H1 (cell line): ENCODE results near the gene AKR1B15. TPM values are rescaled to one million over a fixed set of nuclear protein-coding genes. Genes with fewer than 3 reads are reported as not detected.

ENCODE experiments used
- CTCF ChIA-PET: fragments of 300-600 bp; sonication (Branson Sonifier 250); formaldehyde crosslinking; loops from one replicate; lab custom pipeline; 2021; ENCODE audit not compliant: partially characterized antibody; lab: Charles Lee
- POLR2A ChIA-PET: fragments of 300-600 bp; sonication (Branson Sonifier 250); formaldehyde crosslinking; loops from one replicate; lab custom pipeline; 2021; ENCODE audit warnings: inconsistent platforms; ENCODE audit not compliant: partially characterized antibody; lab: Charles Lee
- DNase-seq, 2 experiments: peaks; one replicate each; pipeline versions ENCODE4 v3.0.0 to v3.0.0-alpha.2; 2010 to 2022; ENCODE audit warnings: low spot score in 2 of 2, low read depth in 1 of 2, mixed read lengths in 1 of 2
- FAIRE-seq: peaks from 2 replicates; lab custom pipeline; 2011; peaks lifted over from hg19 to GRCh38; lab: Jason Lieb, UNC
- H2AFZ ChIP-seq: 2 replicates; pipeline ENCODE4 v1.8.1; 2012; ENCODE audit warnings: low read length, inconsistent platforms
- H2AK5ac ChIP-seq: 2 replicates; pipeline ENCODE4 v1.6.1; 2013; ENCODE audit warnings: low read depth, low read length
- H2BK120ac ChIP-seq: replicated peaks from 2 replicates; pipeline ENCODE3; 2013; ENCODE audit warnings: low read depth, low read length, inconsistent platforms
- H2BK12ac ChIP-seq: 2 replicates; pipeline ENCODE4 v1.6.1; 2013; ENCODE audit warnings: low read depth, low read length
- H2BK15ac ChIP-seq: 2 replicates; pipeline ENCODE4 v1.6.1; 2013; ENCODE audit warnings: low read length
- H2BK20ac ChIP-seq: 2 replicates; pipeline ENCODE4 v1.6.1; 2013; ENCODE audit warnings: low read length
- H2BK5ac ChIP-seq: 2 replicates; pipeline ENCODE4 v1.6.1; 2013; ENCODE audit warnings: low read depth, low read length
- H3K14ac ChIP-seq: 2 replicates; pipeline ENCODE4 v1.6.1; 2013; ENCODE audit warnings: inconsistent platforms; ENCODE audit not compliant: insufficient read length
- H3K18ac ChIP-seq: 2 replicates; pipeline ENCODE4 v1.6.1; 2013; ENCODE audit warnings: low read length; ENCODE audit errors: extremely low read depth
- H3K23ac ChIP-seq: 2 replicates; pipeline ENCODE4 v1.6.1; 2013; ENCODE audit warnings: inconsistent platforms; ENCODE audit not compliant: insufficient read length
- H3K23me2 ChIP-seq: 2 replicates; pipeline ENCODE4 v1.6.1; 2013; ENCODE audit warnings: low read depth, low read length
- H3K27ac ChIP-seq: 2 replicates; pipeline ENCODE4 v1.6.1; 2011; ENCODE audit warnings: low read depth, low read length, inconsistent platforms
- H3K27me3 ChIP-seq, 4 experiments: replicated peaks in 1 of 4; 1 replicate in 1 of 4; 2 replicates in 3 of 4; pipeline versions ENCODE4 v1.6.1 to v1.8.1; 2011 to 2013; ENCODE audit warnings: low read length in 3 of 4, mild to moderate bottlenecking in 3 of 4, inconsistent platforms in 2 of 4, mixed read lengths in 2 of 4, moderate library complexity in 1 of 4; ENCODE audit not compliant: control insufficient read depth in 3 of 4, insufficient read depth in 3 of 4; ENCODE audit errors: extremely low read depth in 1 of 4
- H3K36me3 ChIP-seq, 4 experiments: 2 replicates each; pipeline versions ENCODE4 v1.6.1 to v1.8.1; 2011 to 2013; ENCODE audit warnings: mild to moderate bottlenecking in 4 of 4, low read length in 3 of 4, moderate library complexity in 2 of 4, control low read depth in 1 of 4, inconsistent platforms in 1 of 4; ENCODE audit not compliant: insufficient read depth in 4 of 4, control insufficient read depth in 2 of 4
- H3K4ac ChIP-seq: replicated peaks from 2 replicates; pipeline ENCODE3; 2013; ENCODE audit warnings: low read length, low read depth, mixed read lengths, inconsistent platforms; ENCODE audit not compliant: insufficient read length
- H3K4me1 ChIP-seq, 4 experiments: replicated peaks in 1 of 4; 1 replicate in 1 of 4; 2 replicates in 3 of 4; pipeline versions ENCODE4 v1.6.1 to v1.8.1; 2011 to 2013; ENCODE audit warnings: low read length in 3 of 4, inconsistent platforms in 2 of 4, mixed read lengths in 1 of 4; ENCODE audit not compliant: insufficient read depth in 4 of 4, control insufficient read depth in 3 of 4
- H3K4me2 ChIP-seq, 2 experiments: 2 replicates each; pipeline versions ENCODE4 v1.6.1 to v1.8.1; 2011 to 2013; ENCODE audit warnings: low read depth in 2 of 2, low read length in 2 of 2, control low read depth in 1 of 2, inconsistent platforms in 1 of 2, mild to moderate bottlenecking in 1 of 2; ENCODE audit not compliant: insufficient read depth in 1 of 2
- H3K4me3 ChIP-seq, 4 experiments: fragments of 200-600, 300-600 bp in 1 of 4; sonication (generic), shearing (Covaris generic), sonication (Bioruptor Twin) in 1 of 4; 2 replicates each; pipeline versions ENCODE4 v1.5.1 to v1.8.1; 2011 to 2016; ENCODE audit warnings: low read length in 4 of 4, low read depth in 3 of 4, control low read depth in 2 of 4, inconsistent platforms in 2 of 4, mild to moderate bottlenecking in 2 of 4, mixed read lengths in 1 of 4, moderate library complexity in 1 of 4; ENCODE audit not compliant: insufficient read depth in 2 of 4; ENCODE audit errors: extremely low read depth in 1 of 4
- H3K56ac ChIP-seq: replicated peaks from 2 replicates; pipeline ENCODE3; 2013; ENCODE audit warnings: low read depth, mild to moderate bottlenecking, mixed read lengths, low read length, inconsistent platforms; ENCODE audit not compliant: insufficient read length
- H3K79me1 ChIP-seq: 2 replicates; pipeline ENCODE4 v1.6.1; 2013; ENCODE audit warnings: low read depth, low read length, control low read depth
- H3K79me2 ChIP-seq, 2 experiments: 2 replicates each; pipeline versions ENCODE4 v1.6.1 to v1.8.1; 2012 to 2013; ENCODE audit warnings: low read length in 2 of 2, mild to moderate bottlenecking in 2 of 2, inconsistent platforms in 1 of 2; ENCODE audit not compliant: insufficient read depth in 2 of 2, control insufficient read depth in 1 of 2
- H3K9ac ChIP-seq, 4 experiments: replicated peaks in 1 of 4; 1 replicate in 1 of 4; 2 replicates in 3 of 4; pipeline versions ENCODE4 v1.6.1 to v1.8.1; 2011 to 2013; ENCODE audit warnings: low read depth in 3 of 4, low read length in 3 of 4, control low read depth in 2 of 4, mild to moderate bottlenecking in 2 of 4, moderate library complexity in 2 of 4, inconsistent platforms in 1 of 4; ENCODE audit errors: extremely low read depth in 1 of 4
- H3K9me3 ChIP-seq, 2 experiments: 2 replicates each; pipeline versions ENCODE4 v1.6.1 to v1.8.1; 2012 to 2013; ENCODE audit warnings: mild to moderate bottlenecking in 2 of 2, moderate library complexity in 2 of 2, control low read depth in 1 of 2, inconsistent platforms in 1 of 2, low read depth in 1 of 2, low read length in 1 of 2, mixed read lengths in 1 of 2; ENCODE audit not compliant: insufficient read depth in 2 of 2
- H4K20me1 ChIP-seq, 2 experiments: replicated peaks in 1 of 2; 2 replicates each; pipeline versions ENCODE3 to v1.8.1; 2011 to 2013; ENCODE audit warnings: inconsistent platforms in 2 of 2, low read length in 2 of 2, mild to moderate bottlenecking in 1 of 2; ENCODE audit not compliant: insufficient read depth in 2 of 2, control insufficient read depth in 1 of 2
- H4K5ac ChIP-seq: 2 replicates; pipeline ENCODE4 v1.6.1; 2013; ENCODE audit warnings: low read length, low read depth, mixed read lengths, inconsistent platforms; ENCODE audit not compliant: insufficient read length
- H4K8ac ChIP-seq: 2 replicates; pipeline ENCODE4 v1.8.0; 2013; ENCODE audit warnings: mild to moderate bottlenecking, moderate library complexity, low read length, inconsistent platforms; ENCODE audit not compliant: insufficient read depth; ENCODE audit errors: extremely low read depth
- H4K91ac ChIP-seq: replicated peaks from 2 replicates; pipeline ENCODE3; 2013; ENCODE audit warnings: low read length, mixed read lengths, inconsistent platforms; ENCODE audit not compliant: insufficient read length
- CREB1 ChIP-seq: IDR thresholded peaks from 2 replicates; pipeline ENCODE4 v1.6.1; 2012; ENCODE audit warnings: inconsistent platforms
- EZH2 ChIP-seq: fragments of 200-600 bp; sonication (generic); IDR thresholded peaks from 2 replicates; pipeline ENCODE4 v1.7.1; 2012; ENCODE audit warnings: low read depth, mild to moderate bottlenecking, moderate library complexity, low read length, inconsistent platforms; ENCODE audit not compliant: severe bottlenecking
- HDAC2 ChIP-seq, 2 experiments: fragments of 300-600 bp in 1 of 2; sonication (generic) in 1 of 2; IDR thresholded peaks; 2 replicates each; pipeline ENCODE4 v1.6.1; 2011 to 2012; ENCODE audit warnings: low read depth in 2 of 2, low read length in 2 of 2, mild to moderate bottlenecking in 2 of 2, moderate library complexity in 2 of 2, borderline replicate concordance in 1 of 2, inconsistent platforms in 1 of 2
- HDAC6 ChIP-seq: IDR thresholded peaks from one replicate; pipeline ENCODE4 v1.7.1; 2012; ENCODE audit warnings: low read depth, mild to moderate bottlenecking, inconsistent platforms, low read length, moderate library complexity
- JUN ChIP-seq: IDR thresholded peaks from 2 replicates; pipeline ENCODE4 v1.6.1; 2011; ENCODE audit warnings: low read depth, mild to moderate bottlenecking, improper control_type of control experiment, low read length
- NANOG ChIP-seq: IDR thresholded peaks from 2 replicates; pipeline ENCODE4 v1.6.1; 2011; ENCODE audit warnings: low read length, low read depth, mild to moderate bottlenecking, inconsistent platforms; ENCODE audit not compliant: insufficient read depth, poor library complexity, severe bottlenecking
- SIRT6 ChIP-seq: IDR thresholded peaks from one replicate; pipeline ENCODE4 v1.7.1; 2012; ENCODE audit warnings: low read length, inconsistent platforms
- SUZ12 ChIP-seq: fragments of 200-600 bp; sonication (generic); IDR thresholded peaks from 2 replicates; pipeline ENCODE4 v1.6.1; 2012; ENCODE audit warnings: mild to moderate bottlenecking, inconsistent platforms, low read length, moderate library complexity, mixed read lengths
- WGBS, 2 experiments: shearing (Covaris generic) in 1 of 2; methylation state at CpG; one replicate each; pipeline versions ENCODE4 v1.1.6 to v1.1.7; 2013 to 2015; ENCODE audit warnings: low lambda C conversion rate in 2 of 2, mixed read lengths in 2 of 2, inconsistent platforms in 1 of 2, low coverage in 1 of 2, missing lambda C conversion rate in 1 of 2; ENCODE audit not compliant: insufficient replicate concordance in 2 of 2, insufficient coverage in 1 of 2, insufficient read length in 1 of 2; ENCODE audit errors: extremely low coverage in 1 of 2, missing lambda C conversion rate in 1 of 2; 5-methylcytosine and 5-hydroxymethylcytosine counted together
- polyA plus RNA-seq, 7 experiments: library from polyadenylated mRNA; depleted of rRNA in 3 of 7; stranded (reverse) in 5 of 7; unstranded in 2 of 7; fragments of >200 nt in 5 of 7; fragments of 200-250 nt in 2 of 7; gene quantifications; 1 replicate in 5 of 7; 2 replicates in 1 of 7; 4 replicates in 1 of 7; pipeline versions ENCODE4 v1.2.1 to v1.2.3, GENCODE V29; 2011 to 2013; ENCODE audit warnings: missing spikeins in 2 of 7, mixed read lengths in 2 of 7
- total RNA-seq: library from RNA; stranded (reverse); fragmentation: NEBNext Ultra II Directional; extraction: Animal tissue kit (Norgen Biotek cat#: 25700); gene quantifications from 2 replicates; pipeline ENCODE4 v1.2.1, GENCODE V29; 2021
- TF ChIP-seq, protein P1 (sequence below), 3 experiments: IDR thresholded peaks; 1 replicate in 2 of 3; 2 replicates in 1 of 3; pipeline versions ENCODE4 v1.5.1 to v1.6.1; 2011; ENCODE audit warnings: low read length in 3 of 3, mild to moderate bottlenecking in 3 of 3, inconsistent platforms in 2 of 3, low read depth in 1 of 3, moderate library complexity in 1 of 3; ENCODE audit not compliant: insufficient read depth in 1 of 3; ENCODE audit errors: control extremely low read depth in 1 of 3
- TF ChIP-seq, protein P2 (sequence below): IDR thresholded peaks from 2 replicates; pipeline ENCODE4 v1.6.1; 2012; ENCODE audit warnings: inconsistent platforms

The AKR1B15 gene
- total and polyA plus RNA-seq, 2 of the 8 experiments (the other 6 are each of a cell fraction or from before 2014, with no cell fraction given): 0.15 to 0.47 TPM

DNA sequence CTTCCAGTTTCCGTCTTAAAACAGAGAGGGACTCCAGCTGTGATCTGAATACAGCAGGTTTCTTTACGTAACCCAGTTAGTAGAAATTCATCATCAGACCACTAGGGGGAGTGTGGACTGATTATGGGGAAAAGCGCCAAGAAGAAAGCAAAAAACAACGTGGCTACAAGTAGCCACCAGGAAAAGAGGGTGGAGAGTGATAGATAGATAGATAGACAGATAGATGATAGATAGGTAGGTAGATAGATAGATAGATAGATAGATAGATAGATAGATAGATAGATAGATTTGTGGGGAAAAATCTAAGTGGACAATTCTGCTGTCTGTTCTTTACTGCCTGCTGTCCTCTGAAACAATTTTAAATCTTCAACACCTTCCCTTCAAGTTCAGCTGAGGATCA is 34.2 kb upstream of the AKR1B15 start:
- POLR2A ChIA-PET: no interaction called here
- peak; percentile 44; the same call in 1 of the 2 replicates for TF ChIP-seq CREB1
- TF ChIP-seq SIRT6: no peak
- TF ChIP-seq SUZ12: no peak
- TF ChIP-seq, protein P1, sequence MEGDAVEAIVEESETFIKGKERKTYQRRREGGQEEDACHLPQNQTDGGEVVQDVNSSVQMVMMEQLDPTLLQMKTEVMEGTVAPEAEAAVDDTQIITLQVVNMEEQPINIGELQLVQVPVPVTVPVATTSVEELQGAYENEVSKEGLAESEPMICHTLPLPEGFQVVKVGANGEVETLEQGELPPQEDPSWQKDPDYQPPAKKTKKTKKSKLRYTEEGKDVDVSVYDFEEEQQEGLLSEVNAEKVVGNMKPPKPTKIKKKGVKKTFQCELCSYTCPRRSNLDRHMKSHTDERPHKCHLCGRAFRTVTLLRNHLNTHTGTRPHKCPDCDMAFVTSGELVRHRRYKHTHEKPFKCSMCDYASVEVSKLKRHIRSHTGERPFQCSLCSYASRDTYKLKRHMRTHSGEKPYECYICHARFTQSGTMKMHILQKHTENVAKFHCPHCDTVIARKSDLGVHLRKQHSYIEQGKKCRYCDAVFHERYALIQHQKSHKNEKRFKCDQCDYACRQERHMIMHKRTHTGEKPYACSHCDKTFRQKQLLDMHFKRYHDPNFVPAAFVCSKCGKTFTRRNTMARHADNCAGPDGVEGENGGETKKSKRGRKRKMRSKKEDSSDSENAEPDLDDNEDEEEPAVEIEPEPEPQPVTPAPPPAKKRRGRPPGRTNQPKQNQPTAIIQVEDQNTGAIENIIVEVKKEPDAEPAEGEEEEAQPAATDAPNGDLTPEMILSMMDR (IDR thresholded peaks at IDR 0.05; ENCODE audit: control extremely low read depth in 1 of 3, insufficient read depth in 1 of 3, low read depth in 1 of 3, low read length in 3 of 3): peak in 2 of 3 experiments; percentile 71 to 72; a peak in 3 of 4 replicates
- TF ChIP-seq, protein P2, sequence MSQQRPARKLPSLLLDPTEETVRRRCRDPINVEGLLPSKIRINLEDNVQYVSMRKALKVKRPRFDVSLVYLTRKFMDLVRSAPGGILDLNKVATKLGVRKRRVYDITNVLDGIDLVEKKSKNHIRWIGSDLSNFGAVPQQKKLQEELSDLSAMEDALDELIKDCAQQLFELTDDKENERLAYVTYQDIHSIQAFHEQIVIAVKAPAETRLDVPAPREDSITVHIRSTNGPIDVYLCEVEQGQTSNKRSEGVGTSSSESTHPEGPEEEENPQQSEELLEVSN: no peak
- TF ChIP-seq JUN: no peak
- TF ChIP-seq NANOG: no peak
- no peak for TF ChIP-seq HDAC2 (IDR thresholded peaks at IDR 0.05; ENCODE audit: borderline replicate concordance in 1 of 2, low read depth in 2 of 2, low read length in 2 of 2)
- TF ChIP-seq HDAC6: no peak
- no peak for TF ChIP-seq EZH2

More for the DNA sequence above, 34.2 kb upstream of the AKR1B15 start:
- H3K4me2 ChIP-seq: no peak overlapping the region
- H2AK5ac ChIP-seq: no peak overlapping the region
- no peak overlapping the region for H3K9ac ChIP-seq
- H4K8ac ChIP-seq: no peak overlapping the region
- H4K5ac ChIP-seq: no peak overlapping the region
- FAIRE-seq (no peak), DNase-seq (no peak)
- peaks cover 0 to 3% (median 0%) of the 10 kb centered on the region in 4 experiments; a peak in 2 of 7 replicates for H3K27me3 ChIP-seq
- no peak overlapping the region for H3K23ac ChIP-seq
- no peak overlapping the region for H2AFZ ChIP-seq
- CTCF ChIA-PET: interaction anchor here (0.6 to 6.4 kb wide), 51 partner anchors 8 to 635 kb away, joined by 3 to 108 read pairs (median 5); partner anchors contain the start of genes AKR1B1, AKR1B10, AKR1B15 and SLC35B4
- no peak overlapping the region for H3K56ac ChIP-seq
- H3K4me3 ChIP-seq: no peak overlapping the region
- no peak overlapping the region for H2BK12ac ChIP-seq
- no peaks in the 10 kb centered on the region for H4K20me1 ChIP-seq
- no peak overlapping the region for H3K18ac ChIP-seq
- H2BK120ac ChIP-seq: no peak overlapping the region
- no peak overlapping the region for H3K27ac ChIP-seq
- no peak overlapping the region for H2BK20ac ChIP-seq
- H3K23me2 ChIP-seq: no peaks in the 10 kb centered on the region
- H2BK5ac ChIP-seq: no peak overlapping the region
- H3K9me3 ChIP-seq: no peaks in the 10 kb centered on the region
- H3K79me2 ChIP-seq: no peaks in the 10 kb centered on the region
- no peaks in the 10 kb centered on the region for H3K4me1 ChIP-seq
- H3K14ac ChIP-seq: no peak overlapping the region
- no peak overlapping the region for H2BK15ac ChIP-seq
- H3K79me1 ChIP-seq: no peaks in the 10 kb centered on the region
- no peaks in the 10 kb centered on the region for H3K36me3 ChIP-seq
- H3K4ac ChIP-seq: no peak overlapping the region
- H4K91ac ChIP-seq: no peak overlapping the region
- WGBS, 2 experiments: 4% methylated on average over 4 of the region's 4 CpGs; no CpG with 5 or more reads in 1 of the 2 experiments
